ENCODE measurements around the gene TDRD10. TPM values are rescaled to one million over a fixed set of nuclear protein-coding genes. Genes with fewer than 3 reads are reported as not detected.

Gene TDRD10
- total and polyA plus RNA-seq, 2 of the 4 experiments (the other 2 are of a cell fraction) = not detected

GRCh38 chr1:154453574-154454352 is 48.3 kb upstream of the TDRD10 start:
- no TSS peak for BruUV-seq (replicated peaks)
- Histone ChIP-seq H3K9me1 (ENCODE audit: insufficient read depth, low read length) (no peaks in the 10 kb centered on the region), H4K20me1 (ENCODE audit: insufficient read depth, low read length) (no peaks in the 10 kb centered on the region), H4K5ac (ENCODE audit: low read depth, low read length) (no peak overlapping the region; the same call in 1 of the 2 replicates), H2AK5ac (ENCODE audit: low read depth, low read length) (peak overlapping the region; percentile 16; the same call in 1 of the 2 replicates), H2AK9ac (replicated peaks; ENCODE audit: low read depth, low read length, poor library complexity) (no peak overlapping the region), H3K4me2 (ENCODE audit: low read depth, low read length) (no peak overlapping the region; the same call in 1 of the 2 replicates), H2BK20ac (ENCODE audit: low read depth, low read length) (peak overlapping the region; percentile 20; the same call in 1 of the 2 replicates), H2BK5ac (ENCODE audit: low read depth, low read length, poor library complexity, severe bottlenecking) (no peak overlapping the region), H3K4ac (ENCODE audit: low read depth, low read length) (peak overlapping the region; percentile 1), H2AFZ (replicated peaks; ENCODE audit: low read length, poor library complexity) (no peak overlapping the region), H3K4me3 (ENCODE audit: insufficient read depth, low read depth, low read length) (no peak overlapping the region), H3K9ac (ENCODE audit: low read depth, low read length) (no peak overlapping the region), H3K18ac (ENCODE audit: low read depth, low read length) (no peak overlapping the region), H3K23ac (ENCODE audit: low read depth, low read length) (peak overlapping the region; percentile 19; the same call in 1 of the 2 replicates), H2BK120ac (ENCODE audit: low read depth, low read length) (peak overlapping the region; percentile 35; the same call in 1 of the 2 replicates), H4K91ac (ENCODE audit: insufficient read depth, low read depth, low read length) (peak overlapping the region; percentile 38; the same call in 1 of the 2 replicates), H4K8ac (ENCODE audit: low read depth in 2 of 2, low read length in 2 of 2) (peak overlapping the region in 1 of 2 experiments; percentile 48; a peak in 2 of 4 replicates), H3K4me1 (ENCODE audit: control insufficient read depth, insufficient read depth, low read length) (peaks cover 5% of the 10 kb centered on the region), H3K27ac (ENCODE audit: insufficient read depth, low read length) (no peak overlapping the region; the same call in 1 of the 2 replicates), H2BK15ac (ENCODE audit: low read depth, low read length) (peak overlapping the region; percentile 51; the same call in 1 of the 3 replicates), H3K79me1 (ENCODE audit: low read depth in 1 of 2, low read length in 2 of 2) (no peaks in the 10 kb centered on the region), H3K14ac (replicated peaks; ENCODE audit: low read depth, low read length) (0 out of 2 replicates have a peak overlapping the region, but pooled peaks have one; percentile 37), H3K36me3 (ENCODE audit: control insufficient read depth, insufficient read depth, low read length) (peaks cover 35% of the 10 kb centered on the region), H3K56ac (ENCODE audit: extremely low read depth, insufficient read depth, low read length) (no peak overlapping the region), H3K27me3 (ENCODE audit: control insufficient read depth, insufficient read depth, low read length) (no peaks in the 10 kb centered on the region; the same call in 1 of the 2 replicates), H3K9me3 (ENCODE audit: control insufficient read depth, insufficient read depth, low read length) (no peaks in the 10 kb centered on the region)
- ChIA-PET CTCF (interaction anchor here (0.6 kb wide), 1 partner anchor 8 kb away, joined by 7 read pairs; no protein-coding TSS in a partner anchor), POLR2A (ENCODE audit: unreplicated experiment) (interaction anchor here (1.0 kb wide), 1 partner anchor 9 kb away, joined by 3 read pairs; no protein-coding TSS in a partner anchor)
- DNase-seq (peak; percentile 71), ATAC-seq (ENCODE audit: low read depth) (peak; percentile 77)
- dilution Hi-C loops (cut with HindIII; ENCODE audit: low sequenced_read_pairs, unreplicated experiment) = no loop called here
- no peak for TF ChIP-seq RCOR1 (IDR thresholded peaks at IDR 0.05; ENCODE audit: insufficient replicate concordance, low read length)
- no peak for TF ChIP-seq ELK1 (IDR thresholded peaks at IDR 0.05; ENCODE audit: borderline replicate concordance, low read depth, low read length)
- no peak for TF ChIP-seq SMC3 (IDR thresholded peaks at IDR 0.05; ENCODE audit: low read depth, low read length)
- no peak for TF ChIP-seq NFE2L2 (IDR thresholded peaks at IDR 0.05; ENCODE audit: low read depth, low read length)
- TF ChIP-seq FOS (IDR thresholded peaks at IDR 0.05; ENCODE audit: low read depth, low read length) = no peak
- no peak for TF ChIP-seq MAFK (IDR thresholded peaks at IDR 0.05; ENCODE audit: low read depth, low read length)
- TF ChIP-seq CEBPB (IDR thresholded peaks at IDR 0.05; ENCODE audit: low read depth, low read length) = no peak
- no peak for TF ChIP-seq RAD21 (IDR thresholded peaks at IDR 0.05; ENCODE audit: low read length)
- TF ChIP-seq CHD1 (IDR thresholded peaks at IDR 0.05; ENCODE audit: low read depth, low read length) = no peak
- TF ChIP-seq MAZ (IDR thresholded peaks at IDR 0.05; ENCODE audit: borderline replicate concordance, low read depth, low read length) = no peak
- TF ChIP-seq RFX5 (IDR thresholded peaks at IDR 0.05; ENCODE audit: low read depth, low read length) = no peak
- WGBS, 2 experiments (ENCODE audit: extremely low coverage in 2 of 2, insufficient read length in 1 of 2) = no CpG with 5 or more reads among the region's 5 CpGs
- in situ Hi-C loops (cut with MboI; ENCODE audit: low sequenced_read_pairs) = no loop called here
- intact Hi-C loops (cut with micrococcal nuclease) = no loop called here

Measured in IMR-90 (cell line).